T-cell (primary cell): ENCODE data around the gene TMEM223. TPM values are rescaled to one million over a fixed set of nuclear protein-coding genes. Genes with fewer than 3 reads are reported as not detected.
"Not testable (repeated sequence)": the region's sequence is repeated elsewhere in the genome, so short reads cannot be mapped to it uniquely, and the experiment has no call there.

ENCODE experiments used
- ATAC-seq, 4 experiments: fragments of 200-7000 bp in 3 of 4; fragments of 150-1000 bp in 1 of 4; cut with Tn5 transposase; replicated peaks in 1 of 4; 1 replicate in 3 of 4; 2 replicates in 1 of 4; pipeline ENCODE4 v1.10.0; 2021; ENCODE audit warnings: moderate library complexity in 3 of 4, mild to moderate bottlenecking in 2 of 4, moderate number of reproducible peaks in 1 of 4
- CTCF ChIA-PET, 2 donors: fragments of 300-600 bp; sonication (Branson Sonifier 250); formaldehyde crosslinking; loops; one replicate each; lab custom pipeline; 2022; ENCODE audit warnings: antibody characterized with exemption in 2 of 2; lab: Charles Lee
- POLR2A ChIA-PET, 2 donors: fragments of 300-600 bp; sonication (Branson Sonifier 250); formaldehyde crosslinking; loops; one replicate each; lab custom pipeline; 2022; ENCODE audit warnings: antibody characterized with exemption in 2 of 2; lab: Charles Lee
- DNase-seq, 35 experiments: peaks; one replicate each; pipeline versions ENCODE4 v3.0.0 to v3.0.0-alpha.2; 2013 to 2023
- H3K27ac ChIP-seq: one replicate; pipeline ENCODE4 v1.5.1; 2013; ENCODE audit warnings: low read length
- H3K27me3 ChIP-seq, 2 experiments: replicated peaks in 1 of 2; 1 replicate in 1 of 2; 2 replicates in 1 of 2; pipeline versions ENCODE4 v1.6.1 to v1.7.0; 2013; ENCODE audit warnings: low read length in 1 of 2, mixed read lengths in 1 of 2; ENCODE audit not compliant: control insufficient read depth in 2 of 2, insufficient read depth in 2 of 2; ENCODE audit errors: extremely low read depth in 1 of 2
- H3K36me3 ChIP-seq, 2 donors: 1 replicate in 1 of 2; 2 replicates in 1 of 2; pipeline versions ENCODE4 v1.6.1 to v1.7.0; 2013; ENCODE audit warnings: low read length in 1 of 2; ENCODE audit not compliant: control insufficient read depth in 2 of 2, insufficient read depth in 1 of 2; ENCODE audit errors: extremely low read depth in 1 of 2
- H3K4me1 ChIP-seq, 2 experiments: 1 replicate in 1 of 2; 2 replicates in 1 of 2; pipeline versions ENCODE4 v1.6.1 to v1.7.0; 2013; ENCODE audit warnings: low read length in 2 of 2, mixed read lengths in 1 of 2; ENCODE audit not compliant: insufficient read depth in 2 of 2, control insufficient read depth in 1 of 2; ENCODE audit errors: extremely low read depth in 1 of 2
- H3K4me3 ChIP-seq, 2 donors: 1 replicate in 1 of 2; 2 replicates in 1 of 2; pipeline versions ENCODE4 v1.5.1 to v1.7.0; 2013; ENCODE audit warnings: mild to moderate bottlenecking in 2 of 2, low read length in 1 of 2, moderate library complexity in 1 of 2; ENCODE audit not compliant: control insufficient read depth in 1 of 2; ENCODE audit errors: extremely low read depth in 1 of 2
- H3K9me3 ChIP-seq: 2 replicates; pipeline ENCODE4 v1.7.0; 2013
- H3K27ac Mint-ChIP-seq, 2 donors: one replicate each; pipeline ENCODE4 v1.8.0; 2020 to 2021; ENCODE audit warnings: mild to moderate bottlenecking in 2 of 2, mixed read lengths in 2 of 2
- H3K27me3 Mint-ChIP-seq, 2 donors: one replicate each; pipeline ENCODE4 v1.8.0; 2021 to 2022; ENCODE audit warnings: mixed read lengths in 2 of 2
- H3K36me3 Mint-ChIP-seq: one replicate; pipeline ENCODE4 v1.8.0; 2021; ENCODE audit warnings: mixed read lengths
- H3K4me1 Mint-ChIP-seq, 3 donors: one replicate each; pipeline ENCODE4 v1.8.0; 2020 to 2022; ENCODE audit warnings: mixed read lengths in 3 of 3, mild to moderate bottlenecking in 1 of 3
- H3K4me3 Mint-ChIP-seq, 3 donors: one replicate each; pipeline ENCODE4 v1.8.0; 2020 to 2022; ENCODE audit warnings: mild to moderate bottlenecking in 3 of 3, mixed read lengths in 3 of 3, moderate library complexity in 3 of 3
- H3K9me3 Mint-ChIP-seq, 3 donors: one replicate each; pipeline ENCODE4 v1.8.0; 2020 to 2022; ENCODE audit warnings: mixed read lengths in 3 of 3
- WGBS: methylation state at CpG from one replicate; pipeline ENCODE4 v1.1.5; 2013; ENCODE audit warnings: missing lambda C conversion rate; ENCODE audit not compliant: insufficient coverage; 5-methylcytosine and 5-hydroxymethylcytosine counted together
- total RNA-seq, 35 experiments: library from RNA in 6 of 35; stranded (reverse) in 6 of 35; fragments of 120-200 nt in 1 of 35; gene quantifications; one replicate each; pipeline versions ENCODE4 v1.2.1 to v1.2.4 and lab custom pipeline; 2013 to 2026

The TMEM223 gene
- total RNA-seq, 5 donors from 2014 or later (not counting 1 experiment from before 2014, with no cell fraction given) = 11.2 to 27.6 (median 23.0) TPM

DNA sequence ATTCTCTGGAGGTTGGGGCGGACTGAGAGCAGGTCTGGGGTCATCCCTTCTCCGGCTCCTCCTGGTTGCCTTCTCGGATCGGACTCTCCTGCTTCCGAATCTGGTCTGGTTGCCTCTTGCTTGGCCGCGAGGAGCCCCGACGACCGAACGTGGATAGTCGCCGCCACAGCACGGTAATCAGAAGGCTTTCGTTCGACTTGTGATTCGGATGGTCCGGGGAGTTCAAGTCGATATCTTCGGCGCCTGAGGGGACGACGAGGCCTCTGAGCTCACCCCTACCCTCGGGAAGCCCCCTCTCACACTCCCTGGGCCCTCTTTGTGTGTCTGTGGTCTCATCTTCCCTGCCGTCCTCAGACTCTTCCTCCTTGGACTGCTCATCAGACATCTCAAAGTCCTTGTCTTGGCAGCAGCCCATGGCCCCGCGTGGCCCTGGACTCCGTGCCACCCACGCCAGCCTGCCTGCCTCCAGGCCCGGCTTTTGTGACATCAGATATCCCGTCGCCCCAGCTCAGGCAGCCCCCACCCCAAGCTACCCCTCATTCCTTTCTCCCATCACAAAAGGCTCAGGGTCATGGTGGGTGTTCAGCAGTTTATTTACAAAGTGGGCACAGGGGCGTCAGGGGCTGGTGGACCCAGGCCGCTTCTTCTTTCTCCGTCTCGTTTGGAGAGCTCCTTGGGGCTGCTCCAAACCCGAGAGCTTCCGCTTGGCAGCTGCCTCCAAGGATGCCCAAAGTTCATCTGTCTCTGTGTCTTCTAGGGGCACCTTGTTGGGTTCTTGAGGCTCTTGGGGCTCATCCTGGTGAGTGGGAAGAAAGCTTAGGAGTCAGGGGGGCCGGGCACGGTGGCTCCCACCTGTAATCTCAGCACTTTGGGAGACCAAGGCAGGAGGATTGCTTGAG lies 40.8 kb upstream of the TMEM223 start, which contains the start of gene TEX54:
Gene TEX54, minus strand, starts transcription at position 506 of the 899 bp plus-strand sequence.
- H3K4me3 ChIP-seq = peak within 1 kb of the TSS; percentile 96 to 97
- DNase-seq (peak in 1 of 35 experiments; percentile 4), ATAC-seq (peak in 2 of 4 experiments; percentile 1 to 2)
- peaks cover 13 to 44% of the 10 kb centered on the region in 2 experiments for H3K4me1 ChIP-seq
- H3K9me3 ChIP-seq = no peaks in the 10 kb centered on the region
- H3K36me3 Mint-ChIP-seq = peaks cover 28% of the 10 kb centered on the region
- H3K36me3 ChIP-seq = peaks cover 7 to 48% of the 10 kb centered on the region in 2 donors
- peaks cover 45 to 50% (median 46%) of the 10 kb centered on the region in 3 donors for H3K4me1 Mint-ChIP-seq
- H3K27me3 Mint-ChIP-seq = no peaks in the 10 kb centered on the region
- CTCF ChIA-PET = interaction anchor here (0.6 to 1.4 kb wide), 3 partner anchors 33 to 105 kb away, joined by 3 to 6 read pairs (median 5); partner anchors contain the start of genes HNRNPUL2 (in 1 of the 2) and SLC3A2 (in 1 of the 2)
- no peaks in the 10 kb centered on the region for H3K9me3 Mint-ChIP-seq
- no peaks in the 10 kb centered on the region for H3K27me3 ChIP-seq
- POLR2A ChIA-PET = interaction anchor here (0.5 to 2.1 kb wide), 13 partner anchors 8 to 1053 kb away, joined by 3 to 19 read pairs (median 6); no protein-coding TSS in a partner anchor
- WGBS = 9% methylated on average over 29 of the region's 40 CpGs
- peak within 1 kb of the TSS; percentile 94 to 99 (median 97) for H3K4me3 Mint-ChIP-seq
- H3K27ac ChIP-seq = peak within 1 kb of the TSS; percentile 95
- peak within 1 kb of the TSS; percentile 98 to 99 for H3K27ac Mint-ChIP-seq

DNA sequence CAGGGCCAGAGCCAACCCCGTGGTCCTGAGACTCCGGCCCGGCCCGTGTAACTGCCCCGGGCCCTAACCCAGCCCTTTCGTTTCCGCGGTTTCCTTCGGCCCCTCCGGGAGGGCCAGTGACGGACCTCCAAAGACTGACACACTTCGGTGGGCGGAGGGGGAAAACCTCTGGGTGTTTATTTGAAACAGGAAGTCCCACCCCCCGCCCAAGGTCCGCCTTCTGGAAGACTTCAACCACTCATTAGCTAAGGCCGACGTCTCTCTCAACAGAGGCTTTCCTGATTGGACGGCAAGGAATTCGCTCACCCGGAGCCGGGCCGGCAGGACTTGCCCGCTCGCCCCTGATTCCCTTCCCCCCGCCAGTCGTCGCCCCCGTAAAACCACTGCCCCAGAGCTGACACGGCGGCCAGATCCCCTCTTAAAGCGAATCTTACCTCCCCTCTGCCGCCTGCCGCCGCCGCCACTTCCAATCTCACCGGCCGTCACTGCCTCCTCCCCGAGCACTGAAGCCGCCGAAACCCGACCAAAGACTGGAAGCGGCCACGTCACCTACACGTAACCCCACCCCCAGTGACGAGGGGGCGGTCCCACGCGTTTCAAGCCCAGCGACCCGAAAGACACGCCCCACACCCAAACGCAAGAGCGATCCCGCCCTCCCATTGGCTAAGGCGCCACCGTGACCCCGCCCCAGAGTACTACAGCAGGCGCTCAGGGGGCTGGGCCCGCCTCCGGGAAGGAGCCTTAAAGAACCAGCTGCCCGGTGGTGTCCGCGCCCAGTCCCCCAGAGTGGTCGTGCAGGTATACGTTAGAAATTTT lies 39.9 kb upstream of the TMEM223 start, which contains the start of gene STX5:
Gene STX5, minus strand, starts transcription at position 532 of the 816 bp plus-strand sequence. CDS start 808 bp downstream, outside the sequence.
- Mint-ChIP-seq H3K27me3 (no peaks in the 10 kb centered on the region), H3K27ac (peak within 1 kb of the TSS; percentile 98 to 99), H3K4me1 (peaks cover 41 to 52% (median 48%) of the 10 kb centered on the region in 3 donors), H3K9me3 (no peaks in the 10 kb centered on the region), H3K36me3 (peaks cover 33% of the 10 kb centered on the region), H3K4me3 (peak within 1 kb of the TSS; percentile 94 to 99 (median 97))
- ATAC-seq (peak; percentile 89 to 97 (median 94)), DNase-seq (peak; percentile 97 to 100 (median 100))
- Histone ChIP-seq H3K4me3 (peak within 1 kb of the TSS; percentile 96 to 97), H3K9me3 (no peaks in the 10 kb centered on the region), H3K27me3 (no peaks in the 10 kb centered on the region), H3K27ac (peak within 1 kb of the TSS; percentile 95), H3K36me3 (peaks cover 7 to 51% of the 10 kb centered on the region in 2 donors), H3K4me1 (peaks cover 13 to 42% of the 10 kb centered on the region in 2 experiments)
- ChIA-PET CTCF (interaction anchor here in 1 of 2 donors (0.6 to 1.4 kb wide), 6 partner anchors 25 to 105 kb away, joined by 3 to 6 read pairs (median 4); partner anchors contain the start of genes HNRNPUL2, SLC3A2 and ZBTB3), POLR2A (interaction anchor here (0.6 to 2.1 kb wide), 16 partner anchors 9 to 1054 kb away, joined by 3 to 19 read pairs (median 6); partner anchors contain the start of genes HNRNPUL2 (in 1 of the 2), SLC3A2 (in 1 of the 2), TMEM179B (in 1 of the 2) and ZBTB3 (in 1 of the 2))
- 0% methylated on average over 55 of the region's 65 CpGs for WGBS

DNA sequence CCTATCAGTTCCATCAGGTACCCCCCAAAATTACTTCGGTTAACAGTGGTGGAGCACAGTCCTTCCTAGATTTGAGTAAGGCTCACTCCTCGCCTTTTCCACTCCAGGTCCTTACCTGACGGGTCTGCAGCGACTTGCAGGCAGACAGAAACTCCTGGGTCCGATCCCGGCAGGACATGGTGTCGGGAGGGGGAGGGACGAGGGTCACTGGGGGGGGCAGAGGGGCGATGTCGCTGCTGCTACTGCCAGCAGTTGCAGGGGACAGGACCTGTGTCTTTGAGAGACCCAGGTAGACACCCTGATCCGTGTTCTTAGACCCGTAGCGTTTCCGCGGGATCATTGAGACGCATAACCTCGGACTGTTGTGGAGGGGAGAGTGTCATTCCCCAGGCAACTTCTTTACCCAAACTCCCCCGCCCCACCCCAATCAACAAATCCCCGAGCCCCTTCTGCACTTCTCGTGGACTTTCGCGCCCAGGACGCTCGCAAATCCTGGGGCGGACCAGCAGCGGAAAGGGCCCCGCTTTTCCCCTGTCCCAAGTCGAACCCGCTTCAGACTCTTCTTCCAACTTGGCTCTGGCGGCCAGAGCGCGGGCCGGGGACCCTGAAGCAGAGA lies 39.2 kb upstream of the TMEM223 start:
- H3K9me3 Mint-ChIP-seq = no peaks in the 10 kb centered on the region
- no peaks in the 10 kb centered on the region for H3K9me3 ChIP-seq
- H3K36me3 Mint-ChIP-seq = peaks cover 28% of the 10 kb centered on the region
- peak overlapping the region; percentile 94 to 99 (median 97) for H3K4me3 Mint-ChIP-seq
- H3K4me1 Mint-ChIP-seq = peaks cover 41 to 48% (median 44%) of the 10 kb centered on the region in 3 donors
- no peaks in the 10 kb centered on the region for H3K27me3 ChIP-seq
- H3K27ac Mint-ChIP-seq = peak overlapping the region; percentile 98 to 99
- peak in 2 of 35 experiments; percentile 4 for DNase-seq
- POLR2A ChIA-PET = interaction anchor here (0.6 to 2.1 kb wide), 14 partner anchors 10 to 104 kb away, joined by 3 to 19 read pairs (median 6); partner anchors contain the start of genes HNRNPUL2 (in 1 of the 2), SLC3A2 (in 1 of the 2), TMEM179B (in 1 of the 2) and ZBTB3 (in 1 of the 2)
- ATAC-seq = no peak
- H3K36me3 ChIP-seq = peaks cover 7 to 50% of the 10 kb centered on the region in 2 donors
- 4% methylated on average over 24 of the region's 33 CpGs for WGBS
- peak overlapping the region; percentile 95 for H3K27ac ChIP-seq
- H3K4me3 ChIP-seq = peak overlapping the region; percentile 96 to 97
- peaks cover 13 to 42% of the 10 kb centered on the region in 2 experiments for H3K4me1 ChIP-seq
- CTCF ChIA-PET = interaction anchor here in 1 of 2 donors (0.8 to 1.0 kb wide), 3 partner anchors 25 to 445 kb away, joined by 3 to 5 read pairs (median 4); no protein-coding TSS in a partner anchor
- no peaks in the 10 kb centered on the region for H3K27me3 Mint-ChIP-seq

DNA sequence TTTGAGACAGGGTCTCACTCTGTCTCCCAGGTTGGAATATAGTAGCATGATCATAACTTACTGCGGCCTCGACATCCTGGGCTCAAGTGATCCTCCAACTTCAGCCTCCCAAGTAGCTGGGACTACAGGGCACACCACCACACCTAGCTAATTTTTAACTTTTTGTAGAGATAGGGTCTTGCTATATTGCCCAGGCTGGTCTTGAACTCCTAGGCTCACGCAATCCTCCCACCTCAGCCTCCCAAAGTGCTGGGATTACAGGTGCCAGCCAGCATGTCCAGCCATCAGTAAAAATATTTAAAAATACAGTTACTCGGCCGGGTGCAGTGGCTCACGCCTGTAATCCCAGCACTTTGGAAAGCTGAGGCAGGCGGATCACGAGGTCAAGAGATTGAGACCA lies 36.3 kb upstream of the TMEM223 start:
- ChIA-PET CTCF (interaction anchor here in 1 of 2 donors (0.6 kb wide), 1 partner anchor 53 kb away, joined by 8 read pairs; no protein-coding TSS in a partner anchor), POLR2A (interaction anchor here (0.6 to 2.5 kb wide), 6 partner anchors 12 to 732 kb away, joined by 3 to 6 read pairs (median 3); no protein-coding TSS in a partner anchor)
- H3K4me1 Mint-ChIP-seq = peaks cover 26 to 47% (median 38%) of the 10 kb centered on the region in 3 donors
- H3K36me3 Mint-ChIP-seq = peaks cover 29% of the 10 kb centered on the region
- not testable (repeated sequence) for DNase-seq, H3K27me3 Mint-ChIP-seq, H3K27ac Mint-ChIP-seq, H3K4me3 Mint-ChIP-seq, H3K9me3 ChIP-seq, ATAC-seq, H3K9me3 Mint-ChIP-seq, H3K4me3 ChIP-seq, H3K27ac ChIP-seq, H3K27me3 ChIP-seq
- 92% methylated on average over 4 of the region's 8 CpGs for WGBS
- Histone ChIP-seq H3K4me1 (peaks cover 13 to 39% of the 10 kb centered on the region in 2 experiments), H3K36me3 (peaks cover 11 to 52% of the 10 kb centered on the region in 2 donors)

DNA sequence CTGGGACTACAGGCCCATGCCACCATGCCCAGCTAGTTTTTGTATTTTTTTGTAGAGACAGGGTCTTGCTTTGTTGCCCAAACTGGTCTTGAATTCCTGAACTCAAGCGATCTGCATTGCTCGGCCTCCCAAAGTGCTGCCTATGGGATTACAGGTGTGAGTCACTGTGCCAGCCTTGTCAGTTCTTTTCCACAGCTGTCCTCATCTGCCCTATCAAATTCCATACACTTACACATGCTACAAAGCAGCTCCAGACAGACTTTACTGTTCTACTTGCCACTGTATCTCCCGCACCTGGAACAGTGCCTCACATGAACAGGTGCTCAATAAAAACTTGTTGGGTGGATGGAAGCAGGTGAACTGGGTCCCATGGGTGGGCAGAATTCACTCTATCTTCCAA lies 31.9 kb upstream of the TMEM223 start:
- Mint-ChIP-seq H3K27me3 (no peaks in the 10 kb centered on the region), H3K4me1 (peaks cover 0 to 22% (median 13%) of the 10 kb centered on the region in 3 donors), H3K4me3 (no peak overlapping the region), H3K27ac (no peak overlapping the region), H3K36me3 (peaks cover 45% of the 10 kb centered on the region), H3K9me3 (no peaks in the 10 kb centered on the region)
- no peak overlapping the region for H3K27ac ChIP-seq
- peaks cover 0 to 5% of the 10 kb centered on the region in 2 experiments for H3K4me1 ChIP-seq
- WGBS = 92% methylated on average over 2 of the region's 3 CpGs
- DNase-seq (no peak), ATAC-seq (no peak)
- POLR2A ChIA-PET = interaction anchor here (0.9 to 1.3 kb wide), 3 partner anchors 11 to 18 kb away, joined by 3 to 4 read pairs (median 3); no protein-coding TSS in a partner anchor
- CTCF ChIA-PET = no interaction called here
- peaks cover 26 to 83% of the 10 kb centered on the region in 2 donors for H3K36me3 ChIP-seq
- H3K4me3 ChIP-seq = no peak overlapping the region
- no peaks in the 10 kb centered on the region for H3K27me3 ChIP-seq
- no peaks in the 10 kb centered on the region for H3K9me3 ChIP-seq
